HCT116 (cell line): ENCODE data around the gene ZBTB47.

Experiments used
- EZH2 ChIP-seq: fragments of 200-600 bp; sonication (generic); IDR thresholded peaks from 2 replicates; pipeline ENCODE4 v1.6.1; 2017; ENCODE audit warnings: antibody characterized with exemption, mixed run types
- JUND ChIP-seq: IDR thresholded peaks from 2 replicates; pipeline ENCODE4 v1.6.1; 2012
- POLR2A ChIP-seq: IDR thresholded peaks from 2 replicates; pipeline ENCODE4 v1.7.0; 2011; ENCODE audit warnings: borderline replicate concordance; ENCODE audit not compliant: insufficient read depth, insufficient read length; ENCODE audit errors: extremely low read depth
- POLR2AphosphoS5 ChIP-seq: IDR thresholded peaks from 2 replicates; pipeline ENCODE4 v1.6.1; 2011; ENCODE audit warnings: mild to moderate bottlenecking, low read depth, low read length, moderate library complexity
- YY1 ChIP-seq: IDR thresholded peaks from 2 replicates; pipeline ENCODE4 v1.6.1; 2011; ENCODE audit warnings: low read length, low read depth, moderate library complexity, mild to moderate bottlenecking; ENCODE audit not compliant: insufficient replicate concordance; ENCODE audit errors: extremely low read depth
- ZFX ChIP-seq: fragments of 450-650 bp; IDR thresholded peaks from 2 replicates; pipeline ENCODE4 v1.6.1; 2017
- TF ChIP-seq, protein P1 (sequence below), 3 experiments: fragments of 200-600 bp in 1 of 3; sonication (generic) in 1 of 3; IDR thresholded peaks in 2 of 3; conservative IDR thresholded peaks in 1 of 3; 2 replicates each; pipeline ENCODE4 v1.5.1; 2012 to 2017; ENCODE audit warnings: low read depth in 2 of 3, low read length in 2 of 3, antibody characterized with exemption in 1 of 3, borderline replicate concordance in 1 of 3, control low read depth in 1 of 3, mild to moderate bottlenecking in 1 of 3, mixed read lengths in 1 of 3, mixed run types in 1 of 3, moderate library complexity in 1 of 3; ENCODE audit not compliant: insufficient read depth in 1 of 3
- TF ChIP-seq, protein P2 (sequence below): IDR thresholded peaks from 2 replicates; pipeline ENCODE4 v1.6.1; 2012; ENCODE audit warnings: low read depth
- TF ChIP-seq, protein P3 (sequence below): IDR thresholded peaks from 2 replicates; pipeline ENCODE4 v1.6.1; 2012
- TF ChIP-seq, protein P4 (sequence below): IDR thresholded peaks from 2 replicates; pipeline ENCODE4 v1.6.1; 2012

DNA sequence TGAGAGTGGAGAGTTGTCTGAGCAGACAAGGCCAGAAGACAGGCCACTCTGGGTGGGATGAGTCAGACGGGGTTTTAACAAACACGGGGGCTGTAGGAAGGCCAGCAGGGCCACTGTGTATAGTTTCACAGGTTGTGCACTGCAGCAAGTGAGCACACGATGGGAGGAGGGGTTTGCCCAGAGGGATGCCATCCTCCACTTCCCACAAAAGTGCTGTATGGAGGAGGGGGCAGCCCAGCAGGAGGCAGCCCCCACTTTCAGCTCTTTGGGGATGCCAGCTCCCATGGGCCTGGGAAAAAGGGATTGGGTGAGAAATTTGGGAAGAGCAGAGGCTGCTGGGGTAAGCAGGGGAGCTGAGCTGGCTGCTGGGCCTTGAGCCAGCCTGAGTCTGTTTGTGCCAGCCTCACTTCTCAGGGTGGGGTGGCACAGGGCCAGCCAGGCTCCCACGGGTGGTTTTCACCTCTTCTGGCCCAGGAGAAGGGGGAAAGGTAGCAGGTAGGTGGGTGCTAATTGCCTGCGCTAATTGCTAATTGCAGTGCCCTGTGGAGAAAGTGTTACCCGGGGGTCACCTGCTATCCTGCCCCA lies 6.7 kb downstream of the ZBTB47 start:
- TF ChIP-seq YY1 (no peak), POLR2A (no peak), JUND (no peak), POLR2AphosphoS5 (no peak), EZH2 (no peak), ZFX (no peak)
- TF ChIP-seq, protein P1, sequence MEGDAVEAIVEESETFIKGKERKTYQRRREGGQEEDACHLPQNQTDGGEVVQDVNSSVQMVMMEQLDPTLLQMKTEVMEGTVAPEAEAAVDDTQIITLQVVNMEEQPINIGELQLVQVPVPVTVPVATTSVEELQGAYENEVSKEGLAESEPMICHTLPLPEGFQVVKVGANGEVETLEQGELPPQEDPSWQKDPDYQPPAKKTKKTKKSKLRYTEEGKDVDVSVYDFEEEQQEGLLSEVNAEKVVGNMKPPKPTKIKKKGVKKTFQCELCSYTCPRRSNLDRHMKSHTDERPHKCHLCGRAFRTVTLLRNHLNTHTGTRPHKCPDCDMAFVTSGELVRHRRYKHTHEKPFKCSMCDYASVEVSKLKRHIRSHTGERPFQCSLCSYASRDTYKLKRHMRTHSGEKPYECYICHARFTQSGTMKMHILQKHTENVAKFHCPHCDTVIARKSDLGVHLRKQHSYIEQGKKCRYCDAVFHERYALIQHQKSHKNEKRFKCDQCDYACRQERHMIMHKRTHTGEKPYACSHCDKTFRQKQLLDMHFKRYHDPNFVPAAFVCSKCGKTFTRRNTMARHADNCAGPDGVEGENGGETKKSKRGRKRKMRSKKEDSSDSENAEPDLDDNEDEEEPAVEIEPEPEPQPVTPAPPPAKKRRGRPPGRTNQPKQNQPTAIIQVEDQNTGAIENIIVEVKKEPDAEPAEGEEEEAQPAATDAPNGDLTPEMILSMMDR (IDR thresholded peaks at IDR 0.05 in 2 of 3, conservative IDR thresholded peaks at IDR 0.05 in 1 of 3; ENCODE audit: borderline replicate concordance in 1 of 3, insufficient read depth in 1 of 3, low read depth in 2 of 3, low read length in 2 of 3), result no peak
- TF ChIP-seq, protein P2, sequence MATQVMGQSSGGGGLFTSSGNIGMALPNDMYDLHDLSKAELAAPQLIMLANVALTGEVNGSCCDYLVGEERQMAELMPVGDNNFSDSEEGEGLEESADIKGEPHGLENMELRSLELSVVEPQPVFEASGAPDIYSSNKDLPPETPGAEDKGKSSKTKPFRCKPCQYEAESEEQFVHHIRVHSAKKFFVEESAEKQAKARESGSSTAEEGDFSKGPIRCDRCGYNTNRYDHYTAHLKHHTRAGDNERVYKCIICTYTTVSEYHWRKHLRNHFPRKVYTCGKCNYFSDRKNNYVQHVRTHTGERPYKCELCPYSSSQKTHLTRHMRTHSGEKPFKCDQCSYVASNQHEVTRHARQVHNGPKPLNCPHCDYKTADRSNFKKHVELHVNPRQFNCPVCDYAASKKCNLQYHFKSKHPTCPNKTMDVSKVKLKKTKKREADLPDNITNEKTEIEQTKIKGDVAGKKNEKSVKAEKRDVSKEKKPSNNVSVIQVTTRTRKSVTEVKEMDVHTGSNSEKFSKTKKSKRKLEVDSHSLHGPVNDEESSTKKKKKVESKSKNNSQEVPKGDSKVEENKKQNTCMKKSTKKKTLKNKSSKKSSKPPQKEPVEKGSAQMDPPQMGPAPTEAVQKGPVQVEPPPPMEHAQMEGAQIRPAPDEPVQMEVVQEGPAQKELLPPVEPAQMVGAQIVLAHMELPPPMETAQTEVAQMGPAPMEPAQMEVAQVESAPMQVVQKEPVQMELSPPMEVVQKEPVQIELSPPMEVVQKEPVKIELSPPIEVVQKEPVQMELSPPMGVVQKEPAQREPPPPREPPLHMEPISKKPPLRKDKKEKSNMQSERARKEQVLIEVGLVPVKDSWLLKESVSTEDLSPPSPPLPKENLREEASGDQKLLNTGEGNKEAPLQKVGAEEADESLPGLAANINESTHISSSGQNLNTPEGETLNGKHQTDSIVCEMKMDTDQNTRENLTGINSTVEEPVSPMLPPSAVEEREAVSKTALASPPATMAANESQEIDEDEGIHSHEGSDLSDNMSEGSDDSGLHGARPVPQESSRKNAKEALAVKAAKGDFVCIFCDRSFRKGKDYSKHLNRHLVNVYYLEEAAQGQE, result no peak
- TF ChIP-seq, protein P3, sequence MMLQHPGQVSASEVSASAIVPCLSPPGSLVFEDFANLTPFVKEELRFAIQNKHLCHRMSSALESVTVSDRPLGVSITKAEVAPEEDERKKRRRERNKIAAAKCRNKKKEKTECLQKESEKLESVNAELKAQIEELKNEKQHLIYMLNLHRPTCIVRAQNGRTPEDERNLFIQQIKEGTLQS, result no peak
- TF ChIP-seq, protein P4, sequence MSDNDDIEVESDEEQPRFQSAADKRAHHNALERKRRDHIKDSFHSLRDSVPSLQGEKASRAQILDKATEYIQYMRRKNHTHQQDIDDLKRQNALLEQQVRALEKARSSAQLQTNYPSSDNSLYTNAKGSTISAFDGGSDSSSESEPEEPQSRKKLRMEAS, result no peak
